CD4-positive, alpha-beta T cell treated with Interferon gamma for 1 hour (primary cell): ENCODE data around the gene CYP3A5.
"Not testable (repeated sequence)": the region's sequence is repeated elsewhere in the genome, so short reads cannot be mapped to it uniquely, and the experiment has no call there.

ENCODE experiments used
- DNase-seq: peaks from one replicate; pipeline ENCODE4 v3.0.0-alpha.2; 2020

The CYP3A5 gene

GRCh38 chr7:99685129-99685758 is 5.4 kb upstream of the CYP3A5 start:
- no peak for DNase-seq

DNA sequence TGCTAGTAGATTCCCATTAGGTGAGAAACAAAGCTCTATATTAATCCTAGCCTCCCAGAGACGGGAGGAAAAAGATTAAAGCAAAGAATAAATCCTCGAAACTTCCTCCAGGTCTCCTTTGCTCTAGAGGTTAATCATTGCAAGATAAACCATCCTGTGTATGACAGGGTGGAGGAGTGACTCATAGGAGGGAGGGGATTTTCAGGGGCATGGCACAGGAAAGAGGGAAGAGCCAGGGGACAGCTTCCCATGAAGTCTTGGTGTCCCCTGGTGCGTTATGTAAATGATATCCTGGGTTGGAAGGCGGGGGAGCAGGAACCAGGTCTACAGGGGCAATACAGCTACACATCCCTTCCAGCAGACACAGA is 780 bp downstream of the CYP3A5 start:
- no peak for DNase-seq

- DNase-seq: no peak
Measured at GRCh38 chr7:99677648-99678045, 2.1 kb downstream of the CYP3A5 start.

DNA sequence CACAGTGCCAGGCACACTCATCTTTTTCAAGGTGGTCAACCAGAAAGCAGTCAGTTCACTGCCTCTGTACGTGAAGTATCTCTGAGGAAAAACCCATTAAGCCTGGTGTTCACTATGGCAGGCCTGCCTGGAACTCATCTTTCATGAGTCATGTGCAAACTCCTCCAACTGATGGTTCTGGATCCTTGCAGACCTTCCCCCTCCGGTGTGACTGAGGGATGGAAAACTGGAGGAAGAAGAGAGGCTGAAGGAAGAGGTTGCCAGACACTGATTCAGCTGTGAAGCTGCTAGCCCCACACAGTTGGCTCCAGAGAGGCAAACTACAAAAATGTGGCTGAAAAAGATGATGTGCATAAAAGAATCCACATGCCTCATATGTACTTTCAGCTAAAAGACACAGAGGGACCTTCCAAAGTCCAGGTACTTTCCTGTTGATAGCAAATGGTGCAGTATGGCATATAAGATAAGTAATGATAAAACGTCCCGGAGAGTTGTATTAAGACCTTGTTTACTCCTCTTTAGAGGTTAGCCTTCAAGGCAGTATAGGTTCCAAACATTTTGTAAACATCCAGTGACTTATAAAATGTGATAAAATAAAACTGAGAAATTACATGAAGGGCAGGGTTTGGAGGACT is 2.7 kb downstream of the CYP3A5 start:
- DNase-seq: no peak

DNA sequence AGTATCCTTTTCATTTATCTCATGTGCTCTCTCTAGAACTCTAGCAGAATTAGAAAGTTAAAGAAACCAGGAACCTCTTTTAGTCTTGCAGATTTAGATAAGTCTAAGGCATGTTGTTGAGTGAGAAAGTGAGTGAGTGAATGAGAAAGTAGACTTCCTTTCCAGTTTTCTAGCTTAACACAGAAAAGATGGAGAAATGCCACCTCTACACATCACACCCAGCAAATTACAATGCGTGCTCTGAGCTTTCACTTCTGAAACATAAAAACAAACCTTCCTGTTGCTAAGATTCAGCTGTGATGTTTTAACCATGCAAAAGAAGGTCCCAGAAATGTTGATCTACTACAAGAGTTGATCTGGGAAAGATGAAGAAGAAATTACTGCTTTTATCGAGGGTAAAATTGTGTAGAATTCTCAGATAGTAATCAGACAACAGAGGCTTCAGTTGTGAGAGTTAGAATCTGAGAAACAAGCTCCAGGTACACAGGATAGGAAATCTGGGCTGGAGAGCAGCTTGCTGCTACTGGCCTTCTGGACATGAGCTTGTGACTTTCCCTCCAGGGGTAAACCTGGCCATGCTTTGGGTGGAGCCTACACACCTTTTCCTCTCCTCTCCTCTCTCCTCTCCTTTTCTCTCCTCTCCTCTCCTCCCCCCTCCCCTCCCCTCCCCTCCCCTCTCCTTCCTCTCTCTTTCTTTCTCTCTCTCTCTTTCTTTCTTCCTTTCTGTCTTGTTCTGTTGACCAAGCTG is 4.6 kb downstream of the CYP3A5 start:
- DNase-seq: no peak

DNA sequence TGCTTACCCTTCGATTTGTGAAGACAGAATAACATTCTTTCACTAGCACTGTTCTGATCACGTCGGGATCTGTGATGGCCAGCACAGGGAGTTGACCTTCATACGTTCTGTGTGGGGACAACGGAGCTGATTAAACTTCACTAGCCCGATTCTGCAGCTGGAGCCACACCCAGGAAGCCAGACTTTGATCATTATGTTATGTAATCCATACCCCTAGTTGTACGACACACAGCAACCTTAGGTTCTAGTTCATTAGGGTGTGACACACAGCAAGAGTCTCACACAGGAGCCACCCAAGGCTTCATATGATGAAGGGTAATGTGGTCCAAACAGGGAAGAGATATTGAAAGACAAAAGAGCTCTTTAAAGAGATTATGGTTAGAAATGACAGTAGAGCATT is 7.2 kb downstream of the CYP3A5 start:
- no peak for DNase-seq

- no peak for DNase-seq
Measured at GRCh38 chr7:99669782-99670181, 10.0 kb downstream of the CYP3A5 start.

GRCh38 chr7:99668541-99668940 is 11.3 kb downstream of the CYP3A5 start:
- DNase-seq: no peak

DNA sequence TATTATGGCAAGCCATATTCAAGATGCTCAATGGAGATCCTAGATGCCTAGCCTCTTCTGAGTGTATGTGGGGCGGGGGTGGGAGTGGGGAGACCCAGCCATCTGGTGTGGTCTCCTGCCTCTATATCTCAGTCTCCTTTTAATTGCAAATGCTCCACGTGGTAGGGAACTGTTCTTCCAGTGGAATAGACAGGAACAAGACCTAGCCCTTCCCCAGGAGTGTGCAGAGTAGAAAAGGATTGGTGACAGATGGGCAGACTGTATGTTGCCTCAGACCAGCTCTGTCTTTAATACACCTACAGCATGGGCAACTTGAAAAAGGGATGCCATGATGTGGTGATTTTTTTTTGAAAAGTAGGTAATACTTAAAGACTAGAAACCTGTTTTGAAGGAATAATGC is 12.6 kb downstream of the CYP3A5 start:
- DNase-seq: no peak

GRCh38 chr7:99666013-99666395 is 13.8 kb downstream of the CYP3A5 start:
- DNase-seq: no peak

GRCh38 chr7:99665312-99666012 is 14.3 kb downstream of the CYP3A5 start:
- no peak for DNase-seq

DNA sequence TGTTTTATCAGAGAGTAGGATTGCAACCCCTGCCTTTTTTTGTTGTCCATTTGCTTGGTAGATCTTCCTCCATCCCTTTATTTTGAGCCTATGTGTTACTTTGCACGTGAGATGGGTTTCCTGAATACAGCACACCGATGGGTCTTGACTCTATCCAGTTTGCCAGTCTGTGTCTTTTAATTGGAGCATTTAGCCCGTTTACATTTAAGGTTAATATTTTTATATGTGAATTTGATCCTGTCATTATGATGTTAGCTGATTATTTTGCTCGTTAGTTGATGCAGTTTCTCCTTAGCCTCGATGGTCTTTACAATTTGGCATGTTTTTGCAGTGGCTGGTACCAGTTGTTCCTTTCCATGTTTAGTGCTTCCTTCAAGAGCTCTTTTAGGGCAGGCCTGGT is 21.9 kb downstream of the CYP3A5 start:
- DNase-seq: not testable (repeated sequence)

- not testable (repeated sequence) for DNase-seq
Measured at GRCh38 chr7:99654626-99655025, 25.2 kb downstream of the CYP3A5 start.

DNA sequence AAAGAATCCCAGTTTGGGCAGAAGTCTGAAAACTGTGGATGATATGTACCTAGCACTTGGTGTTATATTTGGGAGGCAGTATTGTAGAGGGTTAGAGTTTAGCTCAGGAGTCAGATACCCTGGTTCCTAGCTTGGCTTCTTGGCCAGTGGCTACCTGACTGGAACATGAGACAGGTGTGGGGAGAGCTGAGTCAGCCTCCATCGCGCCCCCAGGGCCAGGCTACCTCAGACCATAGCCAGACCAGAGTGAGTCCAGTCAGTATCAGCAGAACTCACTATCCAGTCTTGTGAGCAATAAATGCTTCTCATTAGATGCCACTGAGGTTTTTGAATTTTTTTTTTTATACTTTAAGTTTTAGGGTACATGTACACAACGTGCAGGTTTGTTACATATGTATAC is 26.0 kb downstream of the CYP3A5 start:
- DNase-seq: no peak

DNA sequence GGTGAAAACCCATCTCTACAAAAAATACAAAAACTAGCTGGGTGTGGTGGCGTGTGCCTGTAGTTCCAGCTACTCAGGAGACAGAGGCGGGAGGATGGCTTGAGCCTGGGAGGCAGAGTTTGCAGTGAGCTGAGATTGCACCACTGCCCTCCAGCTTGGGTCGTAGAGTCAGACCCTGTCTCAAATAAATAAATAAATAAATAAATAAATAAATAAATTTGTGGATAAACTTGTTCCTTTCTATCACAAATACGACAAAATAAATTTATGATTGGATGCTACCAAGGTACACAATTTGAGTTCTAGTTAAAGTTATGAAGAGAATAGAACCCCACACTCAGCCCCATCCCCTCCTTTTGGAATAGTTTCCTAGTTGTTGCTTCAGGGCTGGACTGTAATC is 26.5 kb downstream of the CYP3A5 start:
- DNase-seq: not testable (repeated sequence)

DNA sequence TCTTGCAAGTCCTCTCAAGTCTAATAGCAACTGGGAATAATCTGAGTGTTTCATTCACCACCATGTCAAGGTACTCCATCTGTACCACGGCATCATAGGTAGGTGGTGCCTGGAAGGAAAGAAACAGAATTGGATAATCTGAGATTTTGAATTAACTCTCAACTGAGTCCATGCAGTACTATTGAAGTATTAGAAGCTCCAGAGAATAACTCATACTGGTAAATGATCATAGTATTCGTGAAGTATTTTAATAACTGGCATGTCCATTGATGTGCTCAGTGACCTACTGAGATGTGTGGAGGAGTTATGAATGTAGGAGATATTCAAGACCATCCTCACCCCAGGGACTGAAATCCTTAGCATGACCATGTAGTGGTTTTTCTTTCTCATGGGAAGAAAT is 27.1 kb downstream of the CYP3A5 start:
- DNase-seq: no peak

- no peak for DNase-seq
Measured at GRCh38 chr7:99651290-99651689, 28.5 kb downstream of the CYP3A5 start.

- DNase-seq: no peak
Measured at GRCh38 chr7:99648843-99649242, 31.0 kb downstream of the CYP3A5 start.

GRCh38 chr7:99645590-99645989 is 34.2 kb downstream of the CYP3A5 start:
- no peak for DNase-seq

- DNase-seq: no peak
Measured at GRCh38 chr7:99644431-99644830, 35.4 kb downstream of the CYP3A5 start.

- no peak for DNase-seq
Measured at GRCh38 chr7:99643464-99643863, 36.3 kb downstream of the CYP3A5 start.

GRCh38 chr7:99642027-99642426 is 37.8 kb downstream of the CYP3A5 start:
- DNase-seq: no peak

DNA sequence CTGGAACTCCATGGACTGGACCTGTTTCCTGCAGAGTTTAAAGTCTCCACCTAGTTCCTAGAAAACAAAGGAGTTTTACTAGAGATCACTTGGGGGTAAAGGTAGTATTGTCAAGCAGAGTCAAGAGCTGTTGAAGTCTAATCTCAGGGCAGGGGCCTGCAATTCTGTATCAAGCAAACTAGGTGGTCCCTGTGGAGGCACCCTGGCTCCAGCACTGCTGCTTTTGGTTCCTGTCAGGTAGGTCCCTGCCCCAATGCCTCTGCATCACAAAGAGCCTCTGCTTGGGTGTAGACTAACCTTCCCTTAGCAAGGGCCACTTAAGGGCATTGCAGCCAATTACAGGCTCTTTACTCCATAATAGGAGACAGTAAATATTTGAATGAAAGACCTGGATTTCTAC is 40.5 kb downstream of the CYP3A5 start:
- no peak for DNase-seq

DNA sequence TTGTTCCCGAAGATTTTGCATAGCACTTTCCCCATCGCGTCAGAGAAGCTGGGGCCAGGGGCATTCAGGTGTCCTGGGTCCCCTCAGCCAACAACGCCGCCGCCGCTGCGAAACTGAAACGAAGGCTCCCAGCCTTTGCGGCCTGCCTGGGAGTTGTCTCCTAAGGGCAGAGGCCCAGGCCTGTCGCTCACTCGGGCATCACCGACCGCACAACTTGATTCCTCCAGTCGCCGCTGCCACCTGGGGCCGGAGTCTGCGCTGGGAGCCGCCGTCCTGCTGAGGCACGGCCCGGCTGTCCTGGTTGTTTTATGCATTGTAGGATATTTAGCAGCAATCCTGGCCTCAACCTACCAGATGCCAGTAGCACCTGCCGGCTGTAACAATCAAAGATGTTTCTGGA is 41.1 kb downstream of the CYP3A5 start:
- DNase-seq: no peak
